NCI-H2107 treated with DMSO at 0.1 percent for 48 hours (cell line): ENCODE measurements around the gene SOS1.
"Not testable (repeated sequence)": the region's sequence is repeated elsewhere in the genome, so short reads cannot be mapped to it uniquely, and the experiment has no call there.

Experiments used
- DNase-seq: peaks from one replicate; lab custom pipeline; 2025; ENCODE audit not compliant: unreplicated experiment; lab: John Stamatoyannopoulos, UW

Gene SOS1

DNA sequence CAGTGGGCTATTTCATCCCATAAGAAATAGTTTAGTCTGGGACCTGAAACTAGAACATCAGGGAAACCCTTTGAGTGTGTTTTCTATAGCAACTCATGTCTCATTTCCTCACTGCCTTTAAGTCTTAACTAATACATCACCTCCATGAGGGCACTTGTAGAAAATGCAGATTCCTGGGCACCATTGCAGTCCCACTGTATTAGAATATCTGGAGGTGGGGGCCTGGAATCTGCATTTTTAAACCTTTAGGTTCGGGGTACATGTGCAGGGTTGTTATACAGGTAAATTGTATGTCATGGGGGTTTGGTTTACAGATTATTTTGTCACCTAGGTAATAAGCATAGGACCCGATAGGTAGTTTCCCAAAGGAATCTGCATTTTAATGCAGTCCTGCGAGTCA lies 143.8 kb downstream of the SOS1 start:
- DNase-seq, result no peak

DNA sequence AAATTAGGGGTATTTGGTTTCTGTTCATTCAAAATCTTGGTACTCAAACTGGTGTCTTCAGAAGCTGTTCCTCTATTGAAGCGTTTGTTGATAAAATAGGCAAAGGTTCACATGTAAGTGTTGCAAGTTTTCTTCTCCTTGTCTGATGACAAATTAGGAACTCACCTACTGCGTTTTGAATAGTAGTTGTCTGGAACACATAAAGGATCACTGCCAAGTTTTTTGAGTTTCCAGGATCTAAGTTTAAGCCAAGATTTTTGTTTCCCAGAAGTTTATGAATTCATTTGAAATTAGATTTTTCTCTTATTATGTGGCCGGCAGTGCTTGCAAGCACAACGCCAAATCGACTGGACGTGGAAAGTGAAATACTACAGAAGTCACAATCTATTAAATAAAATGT lies 145.8 kb downstream of the SOS1 start:
- DNase-seq, result no peak

DNA sequence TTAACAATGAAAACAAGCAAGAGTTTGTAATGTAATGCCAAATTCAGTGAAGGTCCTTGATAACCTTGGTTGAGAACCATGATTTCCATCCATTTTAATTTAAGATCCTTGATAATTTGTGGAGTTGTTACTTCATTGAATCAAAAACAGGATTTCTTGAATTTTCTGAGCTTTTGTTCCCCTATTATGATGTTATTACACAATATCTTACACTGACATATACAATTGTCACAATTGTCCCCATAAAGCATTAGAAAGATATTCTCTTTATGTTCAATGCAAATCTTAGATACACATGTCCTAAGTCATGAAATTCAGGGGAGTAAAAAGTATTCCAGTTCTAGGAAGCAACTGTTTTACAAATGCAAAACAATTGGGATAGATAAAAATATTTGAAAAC lies 147.6 kb downstream of the SOS1 start:
- no peak for DNase-seq

- DNase-seq, result no peak
These were observed 149.5 kb downstream of the SOS1 start for GRCh38 chr2:38971377-38971776.

GRCh38 chr2:38968021-38968420 lies 152.8 kb downstream of the SOS1 start:
- DNase-seq, result no peak

GRCh38 chr2:38966678-38967077 lies 154.2 kb downstream of the SOS1 start:
- no peak for DNase-seq

DNA sequence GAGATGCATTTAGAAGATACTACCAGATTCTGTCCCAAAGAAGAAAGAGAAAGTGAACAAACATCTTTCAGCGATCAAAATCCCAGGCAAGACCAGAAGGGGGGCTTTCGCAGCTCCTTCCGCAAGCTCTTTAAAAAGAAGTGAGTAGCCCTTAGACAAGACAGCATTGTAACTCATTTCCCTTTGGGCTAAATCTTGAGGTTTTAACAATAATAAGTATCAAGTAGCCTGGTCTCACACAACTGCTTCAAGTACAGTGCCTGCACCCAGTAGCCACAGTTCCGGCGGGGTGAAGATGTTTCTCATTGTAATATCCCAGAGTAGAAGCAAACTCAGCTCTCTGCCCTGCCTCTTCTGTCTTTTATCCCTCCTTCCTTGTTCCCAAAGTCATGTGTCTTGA lies 154.8 kb downstream of the SOS1 start:
- DNase-seq, result no peak

DNA sequence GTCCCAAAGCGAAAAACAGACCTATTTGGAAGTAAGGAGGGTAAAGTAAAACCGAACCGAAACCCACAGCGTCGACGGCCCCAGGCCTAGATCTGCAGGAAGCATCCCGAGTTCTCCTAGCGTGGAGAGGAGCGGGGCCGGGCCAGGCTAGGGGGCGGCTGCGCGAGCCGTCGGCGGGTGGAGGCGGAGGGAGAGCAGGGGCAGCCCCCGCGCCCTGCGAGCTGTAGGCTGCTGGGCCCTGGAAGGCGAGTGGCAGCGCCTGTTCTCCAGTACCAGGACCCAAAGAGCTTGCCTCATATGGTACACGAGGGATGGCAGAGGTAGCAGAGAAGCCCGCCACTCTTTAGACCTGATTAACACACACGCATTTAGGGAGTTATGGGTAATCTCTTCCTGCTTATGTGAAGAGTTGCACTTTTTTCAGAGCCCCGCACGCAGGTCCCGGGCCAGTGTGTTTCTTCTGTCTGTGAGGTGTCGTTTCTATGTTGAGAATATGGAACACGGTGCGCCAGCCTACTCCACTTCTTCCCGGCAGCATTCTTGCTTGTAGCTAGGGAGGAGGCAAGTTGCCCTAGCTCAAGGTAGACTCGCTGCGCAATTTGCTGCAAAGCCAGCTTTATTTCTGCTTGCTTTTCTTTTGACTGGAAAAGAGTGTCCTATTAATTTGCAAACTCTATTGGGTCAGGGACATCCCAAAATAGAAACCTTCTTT lies 160.1 kb downstream of the SOS1 start:
- no peak for DNase-seq

DNA sequence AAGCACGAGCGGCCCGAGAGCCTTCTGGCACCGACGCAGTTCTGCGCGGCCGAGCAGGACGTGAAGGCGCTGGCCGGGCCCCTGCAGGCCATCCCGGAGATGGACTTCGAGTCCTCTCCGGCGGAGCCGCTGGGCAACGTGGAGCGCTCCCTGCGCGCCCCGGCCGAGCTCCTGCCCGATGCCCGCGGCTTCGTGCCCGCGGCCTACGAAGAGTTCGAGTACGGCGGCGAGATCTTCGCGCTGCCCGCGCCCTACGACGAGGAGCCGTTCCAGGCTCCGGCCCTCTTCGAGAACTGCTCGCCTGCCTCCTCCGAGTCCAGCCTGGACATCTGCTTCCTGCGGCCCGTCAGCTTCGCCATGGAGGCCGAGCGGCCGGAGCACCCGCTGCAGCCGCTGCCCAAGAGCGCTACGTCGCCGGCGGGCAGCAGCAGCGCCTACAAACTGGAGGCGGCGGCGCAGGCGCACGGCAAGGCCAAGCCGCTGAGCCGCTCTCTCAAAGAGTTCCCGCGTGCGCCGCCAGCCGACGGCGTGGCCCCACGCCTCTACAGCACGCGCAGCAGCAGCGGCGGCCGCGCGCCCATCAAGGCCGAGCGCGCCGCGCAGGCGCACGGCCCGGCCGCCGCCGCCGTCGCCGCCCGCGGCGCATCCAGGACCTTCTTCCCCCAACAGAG lies 160.8 kb downstream of the SOS1 start:
- DNase-seq, result no peak

DNA sequence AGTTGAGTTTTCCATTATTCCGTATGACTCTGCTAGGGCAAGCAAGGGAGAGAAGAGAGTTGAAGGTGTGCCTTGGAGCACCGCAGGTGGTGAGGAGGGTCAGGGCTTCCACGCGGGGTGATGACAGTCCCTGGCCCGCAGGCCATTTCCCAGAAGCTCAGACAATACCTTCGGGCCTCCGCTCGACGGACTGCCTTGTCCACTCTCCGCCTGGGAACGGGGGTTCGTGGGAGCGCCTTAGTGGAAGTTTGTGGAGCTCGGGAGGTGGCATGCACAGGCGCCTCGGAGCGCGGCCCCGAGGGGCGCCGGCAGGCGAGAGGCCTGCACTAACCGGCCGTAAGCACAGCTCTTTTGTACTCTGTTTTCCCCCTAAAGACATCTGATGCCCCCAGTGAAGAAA lies 161.4 kb downstream of the SOS1 start:
- DNase-seq, result no peak

GRCh38 chr2:38957972-38958371 lies 162.9 kb downstream of the SOS1 start:
- DNase-seq, result no peak

DNA sequence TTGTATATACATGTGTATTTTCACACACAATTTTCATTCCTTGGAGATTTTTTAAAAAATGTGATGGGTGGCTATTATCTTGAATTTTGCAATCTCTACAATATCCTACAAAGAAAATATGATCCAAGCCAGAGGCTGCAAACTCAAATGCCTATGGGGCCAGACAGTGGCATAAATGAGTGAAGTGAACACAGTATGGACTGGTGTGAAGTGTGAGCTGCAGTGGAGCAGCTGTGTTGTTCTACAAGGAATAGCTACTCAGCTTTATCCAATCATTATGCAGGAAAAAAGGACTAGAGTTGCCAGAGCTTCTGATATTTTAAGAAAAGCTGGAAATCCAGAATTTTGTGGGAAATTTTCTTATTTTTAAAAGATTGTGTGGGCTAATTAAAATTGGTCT lies 169.1 kb downstream of the SOS1 start:
- DNase-seq, result no peak

- no peak for DNase-seq
These were observed 171.9 kb downstream of the SOS1 start for GRCh38 chr2:38948995-38949394.

GRCh38 chr2:38948387-38948882 lies 172.4 kb downstream of the SOS1 start:
- DNase-seq, result no peak

GRCh38 chr2:38947241-38948239 lies 173.3 kb downstream of the SOS1 start:
- DNase-seq, result peak; percentile 52

- no peak for DNase-seq
These were observed 174.9 kb downstream of the SOS1 start for GRCh38 chr2:38945911-38946310.

- DNase-seq, result no peak
These were observed 175.5 kb downstream of the SOS1 start for GRCh38 chr2:38945372-38945771.

DNA sequence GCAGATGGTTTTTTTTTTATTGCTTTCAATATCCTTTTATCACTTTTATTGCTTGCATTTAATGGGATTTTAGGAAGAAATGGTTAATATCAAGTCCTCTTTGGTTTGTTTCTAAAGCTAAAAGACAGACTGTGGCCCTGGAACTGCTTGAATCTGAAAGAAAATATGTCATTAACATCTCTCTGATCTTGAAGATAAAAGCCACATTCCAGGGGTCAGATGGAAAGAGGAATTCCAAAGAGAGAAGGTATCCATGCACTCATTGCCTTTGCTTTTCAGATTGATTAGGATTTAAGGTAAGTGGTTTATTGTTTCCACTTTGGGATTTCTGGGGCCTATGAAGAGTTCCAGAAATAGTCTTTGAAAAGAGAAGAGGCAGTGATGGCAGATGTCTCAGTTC lies 177.1 kb downstream of the SOS1 start:
- no peak for DNase-seq

GRCh38 chr2:38940746-38941145 lies 180.1 kb downstream of the SOS1 start:
- no peak for DNase-seq

- DNase-seq, result no peak
These were observed 183.3 kb downstream of the SOS1 start for GRCh38 chr2:38937548-38937947.

DNA sequence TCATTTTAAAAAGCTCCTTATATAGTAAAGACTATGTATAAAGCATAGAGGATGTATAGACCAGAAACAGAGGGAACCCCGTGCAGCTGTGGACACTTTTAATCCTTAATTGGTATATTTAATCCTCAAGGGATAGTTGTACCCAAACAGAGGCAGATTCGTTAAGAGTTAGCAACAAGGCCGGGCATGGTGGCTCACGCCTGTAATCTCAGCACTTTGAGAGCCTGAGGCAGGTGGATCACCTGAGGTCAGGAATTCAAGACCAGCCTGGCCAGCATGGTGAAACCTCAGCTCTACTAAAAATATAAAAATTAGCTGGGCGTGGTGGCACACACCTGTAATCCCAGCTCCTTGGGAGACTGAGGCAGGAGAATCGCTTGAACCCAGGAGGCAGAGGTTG lies 184.3 kb downstream of the SOS1 start:
- not testable (repeated sequence) for DNase-seq
